Measurements from ENCODE around the gene LSS.
"Not testable (repeated sequence)": the region's sequence is repeated elsewhere in the genome, so short reads cannot be mapped to it uniquely, and the experiment has no call there.

The LSS gene

DNA sequence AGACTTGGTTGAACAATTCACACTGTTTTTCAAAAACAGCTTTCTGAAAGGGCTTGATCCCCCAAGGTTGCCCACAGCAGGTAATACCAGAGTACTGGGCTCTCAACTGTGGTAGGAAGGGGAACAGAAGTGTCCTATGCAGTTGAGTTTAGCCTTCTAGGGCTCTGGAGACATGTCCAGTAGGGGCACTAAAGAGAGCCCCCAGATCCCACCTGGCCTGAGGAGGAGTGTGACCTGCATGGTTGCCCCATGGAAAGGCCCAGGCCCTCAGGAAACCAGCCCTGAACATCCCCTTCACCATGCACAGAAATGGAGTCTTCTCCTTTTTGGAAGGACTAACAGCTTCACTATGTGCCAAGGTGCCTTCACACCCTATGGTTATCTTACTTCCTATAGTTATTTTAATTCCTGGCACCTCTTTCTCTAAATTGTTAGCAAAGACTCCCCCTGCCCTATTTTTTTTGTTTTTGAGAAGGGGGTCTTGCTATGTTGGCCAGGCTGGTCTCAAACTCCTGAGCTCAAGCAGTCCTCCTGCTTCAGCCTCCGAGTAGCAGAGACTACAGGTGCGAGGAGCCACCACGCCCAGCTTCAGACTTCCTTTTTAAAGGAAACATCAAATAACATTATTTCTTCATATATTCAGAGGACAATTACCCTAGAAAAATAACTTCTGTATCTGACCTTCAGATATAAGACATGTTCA is 16.8 kb upstream of the LSS start:
- no peak for DNase-seq

DNA sequence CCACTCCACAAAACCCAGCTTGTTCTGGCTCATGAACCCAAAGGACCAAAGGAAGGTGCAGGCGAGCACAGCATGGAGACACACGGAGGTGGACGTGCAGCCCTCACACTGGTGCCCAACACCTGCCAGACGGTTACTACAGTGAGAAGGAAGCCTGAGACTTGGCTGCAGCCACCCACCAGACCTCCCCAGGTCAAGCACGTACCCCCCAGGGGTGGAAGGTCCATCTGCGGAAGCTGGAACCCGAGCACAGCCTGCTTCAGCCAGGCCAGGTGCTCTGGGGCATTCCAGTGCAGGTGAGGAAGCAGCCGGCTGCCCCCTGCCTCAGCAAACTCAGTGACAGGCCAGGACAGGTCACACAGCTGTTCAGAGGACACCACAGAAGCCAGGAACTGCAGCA is 16.0 kb upstream of the LSS start:
- no peak for DNase-seq

DNA sequence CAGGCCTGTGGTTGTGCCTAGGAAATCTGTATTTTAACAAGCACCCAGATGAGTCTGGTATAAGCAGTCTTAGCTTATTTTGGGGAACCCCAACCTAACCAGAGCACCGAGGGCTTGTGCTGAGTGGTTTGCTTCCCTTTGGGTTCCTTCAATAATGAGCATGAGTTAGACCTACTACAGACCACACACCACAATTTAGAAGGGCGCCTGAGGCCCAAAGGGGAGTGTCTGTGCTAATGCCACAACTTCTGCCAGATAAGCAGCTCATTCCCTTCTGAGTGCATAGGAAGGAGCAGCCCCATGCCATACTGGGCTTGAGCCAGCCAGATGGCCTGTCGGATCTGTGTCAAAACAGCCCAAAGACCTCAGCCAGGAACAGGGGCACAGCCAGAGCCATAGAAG is 15.4 kb upstream of the LSS start:
- DNase-seq, result no peak

DNA sequence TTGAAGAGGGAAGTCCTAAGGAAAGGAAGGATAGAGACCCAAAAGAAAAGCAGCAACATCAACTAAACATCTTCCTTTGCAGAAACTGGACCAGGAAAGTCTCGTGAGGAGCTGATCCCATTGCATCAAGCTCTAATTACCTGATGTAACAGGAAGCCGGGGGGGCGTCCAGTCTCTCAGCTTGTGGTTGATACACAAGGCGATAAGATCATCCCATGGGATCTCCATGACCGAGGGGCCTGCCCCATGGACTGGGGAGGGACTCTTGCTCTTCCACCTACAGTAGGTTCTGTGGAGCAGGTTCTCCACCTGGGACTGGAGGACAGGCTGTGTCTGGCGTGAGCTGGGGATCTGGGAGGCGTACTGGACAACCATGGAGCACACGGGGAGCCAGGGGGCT is 14.8 kb upstream of the LSS start:
- no peak for DNase-seq

DNA sequence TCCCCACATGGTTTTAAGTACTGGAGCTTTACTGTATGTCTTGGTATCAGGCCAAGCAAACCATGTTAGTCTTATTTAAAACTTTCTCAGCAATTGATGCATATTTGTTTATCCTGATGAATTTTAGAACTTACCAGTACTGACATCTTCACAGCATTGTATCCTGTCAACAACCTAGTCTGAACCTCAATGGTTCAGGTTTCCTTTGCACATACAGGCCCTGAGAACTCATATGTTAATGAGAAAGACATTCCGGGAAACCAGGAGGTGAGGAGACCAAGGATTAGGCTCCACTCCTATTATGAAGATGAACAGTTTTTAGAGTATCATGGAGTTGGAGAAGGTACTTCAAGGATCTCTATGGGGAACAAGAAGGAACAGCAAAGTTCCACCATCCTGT is 13.0 kb upstream of the LSS start:
- DNase-seq, result not testable (repeated sequence)

DNA sequence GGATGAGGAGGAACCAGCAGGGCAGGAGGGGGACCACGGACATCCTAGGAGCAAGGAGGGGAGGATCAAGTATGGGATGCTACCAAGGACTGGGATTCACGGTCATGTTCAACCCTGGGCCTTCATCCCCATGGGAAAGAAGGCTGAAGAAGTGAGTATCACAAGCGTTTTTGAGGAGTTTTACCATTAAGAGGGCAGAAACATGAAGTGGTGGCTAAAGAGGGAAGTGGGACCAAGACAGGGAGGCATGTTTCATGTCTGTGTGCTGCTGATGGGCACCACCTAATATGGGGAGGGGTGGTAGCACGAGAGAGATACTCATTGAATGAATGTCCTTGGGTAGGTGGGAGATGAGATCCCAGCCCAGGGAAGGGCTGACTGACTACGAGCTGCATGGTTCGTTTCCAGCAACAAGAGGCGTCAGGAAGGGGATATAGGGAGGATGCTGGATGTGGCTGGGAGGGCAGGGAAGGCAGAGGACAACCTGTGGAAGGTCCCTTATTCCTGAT is 11.3 kb upstream of the LSS start:
- no peak for DNase-seq

DNA sequence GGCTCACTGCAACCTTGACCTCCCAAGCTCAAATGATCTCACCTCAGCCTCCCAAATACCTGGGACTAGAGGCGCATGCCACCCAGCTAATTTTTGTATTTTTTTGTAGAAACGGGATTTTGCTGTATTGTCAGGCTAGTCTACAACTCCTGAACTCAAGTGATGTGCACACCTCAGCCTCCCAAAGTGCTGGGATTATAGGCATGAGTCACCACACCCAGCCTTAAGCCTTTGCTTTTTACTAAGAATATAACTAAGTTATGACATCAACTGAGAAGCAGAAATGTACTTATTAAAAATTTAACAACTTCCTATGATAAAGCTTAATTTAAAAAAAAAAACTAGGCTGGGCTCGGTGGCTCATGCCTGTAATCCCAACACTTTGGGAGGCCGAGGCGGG is 8.9 kb upstream of the LSS start:
- DNase-seq, result no peak

DNA sequence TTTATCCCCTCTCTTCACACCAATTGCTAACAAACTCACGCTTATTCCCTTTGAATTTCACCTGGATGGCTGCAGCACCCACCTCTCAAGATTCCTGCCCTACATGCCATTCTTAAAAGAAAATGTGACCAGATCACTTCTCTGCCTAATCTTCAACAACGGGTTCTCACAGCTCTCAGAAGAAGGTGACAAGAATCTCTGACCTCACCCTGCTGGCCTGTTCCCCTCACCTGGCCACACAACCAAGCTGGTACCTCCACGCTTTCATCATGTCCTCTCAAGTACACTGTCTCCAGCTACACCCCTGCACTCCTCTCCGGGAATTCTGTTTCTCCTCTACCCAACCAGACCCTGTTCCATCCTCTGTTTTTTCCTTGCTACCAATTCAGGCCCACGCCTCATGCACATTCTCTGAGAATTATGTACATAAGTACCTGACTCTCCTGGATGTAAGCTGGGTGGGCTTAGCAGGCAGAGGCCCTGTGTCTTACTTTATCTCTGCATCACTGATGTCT is 5.9 kb upstream of the LSS start:
- DNase-seq, result no peak

DNA sequence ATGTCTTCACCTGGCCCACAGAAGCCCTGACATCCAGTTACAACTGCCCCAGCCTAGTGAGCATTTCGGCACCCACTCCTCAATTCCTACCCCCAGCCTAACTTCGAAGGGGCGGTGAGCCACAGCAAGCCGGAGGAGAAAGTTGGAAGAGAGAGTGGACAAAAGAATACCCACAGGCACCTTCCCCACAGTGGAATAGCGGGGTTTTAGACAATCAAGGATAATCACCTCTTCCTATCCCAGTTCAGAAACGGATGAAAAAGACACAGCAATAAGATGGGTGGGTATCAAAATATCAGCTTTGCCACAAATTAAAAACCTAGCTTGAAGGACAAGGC is 1.3 kb upstream of the LSS start:
- no peak for DNase-seq

DNA sequence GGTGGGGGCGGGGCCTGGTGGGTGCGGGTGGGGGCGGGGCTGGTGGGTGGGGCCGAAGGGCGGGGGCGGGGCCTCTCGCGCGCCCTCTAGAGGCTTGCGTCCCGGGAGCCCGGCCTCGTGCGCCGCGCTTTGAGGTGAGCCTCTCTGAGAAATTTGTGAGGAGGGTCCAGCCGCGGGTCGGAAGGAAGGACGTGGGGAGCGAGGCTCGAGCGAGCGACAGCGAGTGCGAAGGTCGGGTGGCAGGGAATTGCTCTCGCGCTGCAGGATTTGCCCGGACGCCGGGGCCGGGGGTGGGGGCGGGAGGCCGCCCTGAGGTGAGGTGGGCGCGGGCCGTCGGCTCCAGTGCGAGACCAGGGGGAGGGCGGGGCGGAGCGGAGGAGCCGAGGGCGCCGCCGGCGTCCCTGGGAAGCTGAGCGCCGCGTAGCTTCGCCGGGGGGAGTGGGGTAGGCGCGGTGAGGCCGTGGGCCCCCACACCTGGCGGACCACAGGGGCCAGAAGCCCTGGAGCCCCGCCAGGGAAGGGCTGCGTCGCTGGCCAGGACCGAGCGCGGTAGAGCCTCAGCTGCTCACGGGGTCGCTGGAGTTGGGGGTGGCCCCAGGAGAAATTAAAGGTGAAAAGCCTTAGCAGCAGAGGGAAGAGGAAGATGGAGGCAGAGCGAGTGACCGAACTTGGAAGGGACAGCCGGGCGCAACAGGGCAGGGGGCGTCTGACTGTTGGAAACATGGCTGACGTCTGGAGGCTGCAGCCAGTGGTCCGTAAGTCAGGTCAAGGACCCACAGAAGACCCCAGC is 754 bp upstream of the LSS start:
- DNase-seq, result peak in 1 of 2 experiments; percentile 72

DNA sequence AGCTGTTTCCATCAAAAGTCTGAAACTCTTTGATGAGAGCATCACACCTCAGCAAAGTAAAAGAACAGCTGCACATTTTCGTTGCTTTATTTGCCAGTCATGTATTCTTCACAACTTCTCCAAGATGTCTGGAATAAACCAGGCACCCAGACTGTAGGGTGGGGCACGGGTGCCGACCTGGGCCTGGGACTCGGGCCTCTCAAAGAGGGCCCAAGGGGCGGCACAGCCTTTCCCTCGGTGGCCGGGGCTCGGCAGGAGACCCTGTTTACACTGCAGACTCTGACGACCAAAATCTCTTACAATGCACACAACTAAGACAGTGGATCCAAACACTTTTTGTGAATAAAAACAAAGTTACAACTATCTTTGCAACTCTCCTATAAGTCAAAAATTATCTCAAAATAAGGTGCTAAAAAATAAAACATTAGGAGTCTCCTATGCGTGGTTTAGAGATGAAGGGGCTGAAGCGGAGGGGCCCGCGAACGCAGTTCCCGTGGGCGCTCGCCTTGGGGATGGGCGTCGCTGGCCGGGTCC is 696 bp downstream of the LSS start:
- DNase-seq, result no peak

DNA sequence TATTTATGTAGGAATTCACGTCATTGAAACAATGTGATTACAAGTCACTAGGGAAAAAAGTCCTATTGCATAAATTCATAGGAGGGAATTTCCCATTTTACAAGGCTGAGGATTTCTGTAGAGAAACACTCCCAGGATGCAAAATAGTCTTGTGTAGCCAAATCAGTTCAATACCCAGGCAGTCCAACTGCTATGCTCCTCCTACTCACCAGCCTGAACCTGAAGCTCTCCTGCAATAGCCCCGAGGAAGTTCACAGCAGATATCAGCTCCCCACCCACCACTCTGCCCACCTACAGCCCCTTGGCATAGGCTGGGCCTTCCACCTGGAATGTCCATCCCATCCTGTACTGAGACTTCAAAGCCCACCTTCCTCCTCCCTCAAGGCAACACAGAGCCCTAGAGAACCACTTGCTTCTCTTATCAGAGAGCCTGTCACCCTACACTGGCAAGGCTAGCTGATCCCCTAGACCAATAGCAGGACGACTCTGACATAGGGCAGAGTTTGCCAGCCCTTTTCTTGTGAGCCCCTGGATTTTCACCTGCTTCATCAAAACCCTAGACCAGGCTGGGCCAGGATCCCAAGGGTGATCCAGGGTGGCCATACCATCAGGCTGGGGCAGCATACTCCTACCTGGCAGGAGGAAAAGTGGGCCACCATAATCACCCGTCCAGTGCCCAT is 1.5 kb downstream of the LSS start:
- no peak for DNase-seq

DNA sequence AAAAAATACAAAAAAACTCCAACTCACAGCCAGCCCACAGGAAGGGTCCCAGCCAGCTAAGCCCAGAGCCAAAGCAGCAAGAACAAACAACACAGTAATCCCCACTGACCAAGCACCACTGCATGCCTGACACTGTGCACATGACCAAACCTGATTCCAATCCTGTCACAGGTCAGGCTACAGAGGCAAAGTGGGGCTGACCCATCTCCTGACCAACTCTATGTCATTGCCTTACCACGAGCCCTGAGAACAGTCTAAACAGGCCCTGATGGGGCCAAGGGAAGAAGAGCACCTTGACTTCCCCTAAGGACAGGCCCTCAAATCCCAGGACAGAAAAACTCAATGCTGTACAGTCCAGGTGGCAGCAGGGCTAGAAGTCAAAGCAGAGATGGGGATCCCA is 2.4 kb downstream of the LSS start:
- DNase-seq, result no peak

DNA sequence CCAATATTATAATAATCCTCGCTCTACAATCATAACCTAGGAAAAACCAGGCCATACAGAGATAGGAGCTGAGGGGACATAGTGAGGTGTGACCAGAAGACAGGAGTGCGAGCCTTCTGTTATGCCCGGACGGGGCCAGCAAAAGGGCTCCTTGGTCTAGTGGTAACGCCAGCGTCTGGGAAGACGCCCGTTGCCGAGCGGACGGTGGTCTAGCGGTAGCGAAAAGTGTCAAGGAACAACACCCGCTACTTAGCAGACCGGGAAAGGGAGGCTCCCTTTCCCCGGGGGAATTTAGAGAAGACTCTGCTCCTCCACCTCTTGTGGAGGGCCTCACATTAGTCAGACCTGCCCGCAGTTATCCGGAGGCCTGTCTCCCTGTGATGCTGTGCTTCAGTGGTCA is 4.9 kb downstream of the LSS start:
- not testable (repeated sequence) for DNase-seq

DNA sequence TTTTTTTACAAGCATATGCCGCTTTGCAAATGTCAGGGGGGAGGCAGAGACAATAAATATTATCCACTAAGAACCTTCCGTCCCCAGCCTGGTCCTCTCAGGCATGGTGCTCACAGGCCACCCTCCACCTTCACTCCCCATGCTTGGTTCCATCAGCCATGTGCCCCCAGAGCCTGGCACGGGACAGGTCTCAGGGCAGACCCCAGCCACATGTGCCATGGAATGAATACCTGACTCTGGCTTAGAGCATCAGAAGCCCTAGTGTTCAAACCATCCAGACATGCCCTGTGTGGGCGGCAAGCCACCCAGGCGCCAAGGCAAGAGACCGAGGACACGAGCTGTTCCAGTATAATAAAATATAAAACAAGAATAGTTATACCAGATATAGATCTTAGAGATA is 5.4 kb downstream of the LSS start:
- DNase-seq, result no peak

DNA sequence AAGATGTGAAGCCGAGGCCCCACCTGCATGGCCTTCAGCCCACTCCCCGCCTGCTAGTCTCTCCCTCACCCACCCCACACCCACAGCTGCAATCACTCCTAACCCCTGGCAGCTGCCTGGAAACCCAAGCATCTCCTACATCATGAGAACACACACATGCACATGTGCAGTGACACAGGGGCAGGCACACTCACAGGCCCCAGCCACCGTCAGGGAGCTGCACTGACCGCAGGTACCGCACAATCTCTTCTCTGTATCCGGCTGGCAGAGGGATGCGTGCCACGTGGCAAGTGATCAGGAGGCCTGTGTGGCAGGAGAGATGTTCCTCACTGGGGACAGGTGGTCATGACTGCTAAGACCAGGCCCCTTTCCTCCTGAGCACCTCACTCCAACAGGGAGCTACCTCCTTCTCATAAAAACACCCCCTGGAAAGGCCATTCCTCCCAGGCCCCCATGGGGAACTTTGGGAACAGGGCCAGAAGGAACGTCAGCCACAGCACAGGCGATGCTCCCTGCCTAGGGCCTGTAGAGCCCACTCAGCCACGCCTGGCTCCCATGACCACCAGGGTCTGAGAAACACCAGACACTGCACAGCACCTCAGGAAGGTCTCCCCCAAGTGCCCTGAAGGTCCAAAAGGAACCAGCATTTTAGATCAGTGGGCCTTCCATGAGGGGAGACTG is 6.0 kb downstream of the LSS start:
- DNase-seq, result no peak

DNA sequence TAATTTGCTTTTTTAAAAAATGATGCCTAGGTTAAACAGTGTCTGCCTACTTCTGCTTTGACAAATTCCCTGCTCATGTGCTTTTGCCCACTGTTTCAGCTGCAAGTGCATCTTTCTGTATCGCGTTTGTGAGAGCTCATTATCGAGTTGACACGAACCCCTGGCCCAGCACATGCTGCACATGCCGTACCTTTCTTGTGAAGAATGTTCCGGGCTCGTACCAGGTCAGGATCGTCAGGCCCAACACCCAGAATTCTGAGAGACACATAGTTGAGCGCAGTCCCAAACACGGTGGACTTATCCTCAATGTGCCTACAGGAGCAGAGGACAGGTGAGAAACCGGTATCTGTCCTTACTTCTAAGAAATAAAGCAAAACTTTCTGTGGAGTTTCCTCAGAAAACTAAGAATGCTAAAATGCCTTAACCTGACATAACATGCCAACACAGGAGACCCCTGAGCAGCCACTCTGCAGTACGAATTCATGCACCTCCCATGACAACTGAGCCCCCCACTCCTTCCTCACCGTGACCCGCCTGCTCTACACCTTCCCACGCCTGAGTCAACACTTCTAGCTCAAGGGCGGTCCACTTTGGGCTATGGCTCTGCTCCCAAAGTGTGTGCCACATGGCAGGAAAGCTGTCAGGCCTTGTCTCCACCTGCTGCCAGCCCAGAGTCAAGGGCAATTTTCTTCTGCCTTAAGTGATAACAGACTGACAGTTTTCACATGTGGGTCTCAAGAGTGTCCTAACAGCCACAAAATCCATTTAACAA is 6.7 kb downstream of the LSS start:
- DNase-seq, result no peak

DNA sequence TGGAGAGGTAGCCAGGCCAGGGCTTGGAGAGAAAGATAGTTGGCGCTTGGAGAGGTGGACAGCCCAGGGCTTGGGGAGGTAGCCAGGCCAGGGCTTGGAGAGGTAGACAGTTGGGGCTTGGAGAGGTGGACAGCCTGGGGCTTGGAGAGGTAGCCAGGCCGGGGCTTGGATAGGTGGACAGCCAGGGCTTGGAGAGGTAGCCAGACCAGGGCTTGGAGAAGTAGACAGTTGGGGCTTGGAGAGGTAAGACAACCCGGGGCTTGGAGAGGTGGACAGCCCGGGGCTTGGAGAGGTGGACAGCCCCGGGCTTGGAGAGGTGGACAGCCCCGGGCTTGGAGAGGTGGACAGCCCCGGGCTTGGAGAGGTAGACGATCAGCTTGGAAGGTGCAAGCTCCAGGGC is 7.7 kb downstream of the LSS start:
- no peak for DNase-seq

DNA sequence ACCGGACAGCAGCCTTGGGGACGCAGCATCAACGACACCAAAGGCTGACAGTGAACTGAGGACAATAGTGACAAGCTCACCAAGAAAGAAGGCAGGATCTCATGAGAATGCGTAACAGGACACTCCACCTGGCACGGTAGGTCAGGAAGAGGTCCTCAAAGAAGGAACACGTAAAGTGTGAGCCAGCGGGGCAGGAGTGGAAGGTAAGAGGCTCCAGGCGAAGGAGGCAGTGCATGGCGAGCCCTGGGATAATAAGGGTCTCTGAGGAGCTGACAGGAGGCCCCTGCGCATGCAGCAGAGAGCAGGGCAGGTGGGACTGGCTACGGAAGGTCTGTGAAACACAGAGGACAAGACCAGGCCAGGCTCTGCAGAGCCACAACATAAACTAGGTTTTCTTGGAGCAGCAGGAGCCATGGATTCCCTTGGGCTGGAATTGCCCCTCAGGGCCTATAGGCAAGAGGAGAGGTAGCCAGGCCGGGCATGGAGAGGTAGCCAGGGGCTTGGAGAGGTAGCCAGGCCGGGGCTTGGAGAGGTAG is 8.2 kb downstream of the LSS start:
- no peak for DNase-seq

DNA sequence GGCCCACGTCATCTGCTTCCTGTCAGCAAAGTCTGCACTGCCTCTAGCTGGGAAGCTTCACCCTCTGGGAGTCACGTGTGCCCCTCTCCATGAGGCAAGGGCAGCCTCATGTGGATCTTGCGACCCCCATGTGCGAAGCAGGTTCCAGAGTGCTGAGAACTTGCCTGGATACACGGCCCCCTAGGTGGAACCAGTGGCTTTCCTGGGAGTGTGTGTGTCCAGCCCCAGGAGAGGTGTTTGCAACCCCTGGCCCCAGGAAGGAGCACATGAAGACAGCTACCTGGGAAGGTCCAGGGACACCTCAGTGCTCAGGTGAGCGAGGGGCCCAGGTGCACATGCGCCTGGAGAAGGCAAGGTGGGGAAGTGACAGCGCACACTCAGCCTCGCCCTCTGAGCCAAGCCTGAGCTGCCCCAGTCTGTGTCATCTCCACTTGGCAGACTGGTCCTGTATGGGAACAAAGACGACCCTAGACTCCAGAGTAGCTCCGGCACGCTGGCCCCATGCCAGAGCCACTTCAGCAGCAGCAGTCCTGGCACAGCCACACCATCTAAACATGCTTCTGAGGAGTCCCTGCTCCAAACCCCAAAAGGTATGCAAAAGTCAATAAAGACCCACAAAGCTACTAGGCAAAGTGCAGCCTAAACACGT is 8.9 kb downstream of the LSS start:
- DNase-seq, result peak in 1 of 2 experiments; percentile 32

DNA sequence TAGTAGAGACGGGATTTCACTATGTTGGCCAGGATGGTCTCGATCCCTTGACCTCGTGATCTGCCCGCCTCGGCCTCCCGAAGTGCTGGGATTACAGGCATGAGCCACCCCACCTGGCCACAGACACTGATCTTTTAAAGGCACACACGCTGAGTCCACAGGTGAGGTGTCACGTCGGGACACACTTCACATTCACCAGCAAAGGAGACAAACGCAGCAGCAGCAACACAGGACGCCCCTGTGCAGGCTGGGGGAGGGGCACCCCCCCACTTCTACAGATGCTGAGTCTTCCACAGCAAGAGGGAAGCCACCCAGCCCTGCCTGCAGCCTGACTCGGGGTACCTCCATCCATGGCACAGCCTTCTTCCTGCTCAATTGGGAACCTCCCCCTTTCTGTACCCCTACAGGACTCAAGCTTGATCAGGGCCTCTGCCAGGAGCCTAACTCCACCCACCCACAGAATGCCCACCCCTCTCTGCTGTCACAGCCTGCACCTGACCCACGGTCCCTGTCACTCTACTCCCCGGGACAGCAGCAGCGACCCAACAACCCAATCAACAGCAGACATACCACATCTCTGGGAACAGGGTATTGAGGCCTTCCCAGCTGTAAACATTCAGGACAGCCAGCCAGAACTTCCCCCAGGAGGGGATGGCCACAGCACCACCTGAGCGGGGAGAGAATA is 9.5 kb downstream of the LSS start:
- DNase-seq, result no peak

Data from NCI-H446 (cell line).